HCT116 (cell line): ENCODE results near the gene MUC20. TPM values are rescaled to one million over a fixed set of nuclear protein-coding genes. Genes with fewer than 3 reads are reported as not detected.
A peak's percentile ranks its signal among the peaks of the same experiment; 100 is the strongest.

Source experiments
- ATAC-seq: fragments of 200-7000 bp; cut with Tn5 transposase; 2 replicates; pipeline ENCODE4 v1.9.1; 2020; ENCODE audit warnings: mild to moderate bottlenecking, moderate library complexity
- BruUV-seq: library from RNA; stranded (reverse); fragments of 400-500 nt; replicated peaks from 2 replicates; lab custom pipeline; 2021; lab: Mats Ljungman, UMichigan
- CTCF ChIA-PET: fragments of 300-600 bp; sonication (Branson Sonifier 250); formaldehyde crosslinking; loops from one replicate; lab custom pipeline; 2021; ENCODE audit warnings: antibody characterized with exemption; lab: Charles Lee
- POLR2A ChIA-PET: fragments of 300-600, 350-600 bp; sonication (Branson Sonifier 250); formaldehyde crosslinking; loops from one replicate; lab custom pipeline; 2021; ENCODE audit warnings: antibody characterized with exemption; lab: Charles Lee
- RAD21 ChIA-PET, 2 experiments: fragments of 300-600 bp; sonication (Branson Sonifier 250); formaldehyde crosslinking; loops; one replicate each; lab custom pipeline; 2023; ENCODE audit warnings: low total read pairs in 2 of 2; ENCODE audit not compliant: uncharacterized antibody in 2 of 2, unreplicated experiment in 2 of 2, low non-redundant PET in 1 of 2; lab: Charles Lee
- DNase-seq: peaks from one replicate; pipeline ENCODE4 v3.0.0-alpha.2; 2010; ENCODE audit warnings: low read depth, low spot score
- H2AFZ ChIP-seq: fragments of 200-600 bp; shearing (Covaris generic), sonication (generic); 2 replicates; pipeline ENCODE4 v1.6.1; 2017; ENCODE audit warnings: low read depth, mixed run types, mixed read lengths, antibody characterized with exemption, low read length; ENCODE audit not compliant: poor library complexity, severe bottlenecking
- H3K27ac ChIP-seq: 2 replicates; pipeline ENCODE4 v1.5.1; 2012; ENCODE audit warnings: low read depth, low read length
- H3K27me3 ChIP-seq: fragments of 200-600 bp; sonication (generic); 2 replicates; pipeline ENCODE4 v1.6.1; 2016; ENCODE audit warnings: mixed run types, low read length, mixed read lengths; ENCODE audit not compliant: insufficient read depth
- H3K36me3 ChIP-seq, 2 experiments: fragments of 200-500 bp in 1 of 2; fragments of 200-600 bp in 1 of 2; sonication (Bioruptor generic) in 1 of 2; sonication (generic) in 1 of 2; 2 replicates each; pipeline versions ENCODE4 v1.5.1 to v1.6.1; 2014 to 2016; ENCODE audit warnings: low read length in 2 of 2, inconsistent platforms in 1 of 2, mixed read lengths in 1 of 2, mixed run types in 1 of 2; ENCODE audit not compliant: insufficient read depth in 2 of 2, control insufficient read depth in 1 of 2
- H3K4me1 ChIP-seq, 2 experiments: fragments of 200-600 bp in 1 of 2; sonication (generic) in 1 of 2; 2 replicates each; pipeline versions ENCODE4 v1.5.1 to v1.6.1; 2012 to 2017; ENCODE audit warnings: low read length in 2 of 2, inconsistent platforms in 1 of 2, mild to moderate bottlenecking in 1 of 2, mixed read lengths in 1 of 2, mixed run types in 1 of 2, moderate library complexity in 1 of 2; ENCODE audit not compliant: insufficient read depth in 2 of 2, control insufficient read depth in 1 of 2
- H3K4me2 ChIP-seq: fragments of 200-600 bp; sonication (generic); 2 replicates; pipeline ENCODE4 v1.6.1; 2017; ENCODE audit warnings: mixed run types, low read length, mixed read lengths
- H3K4me3 ChIP-seq, 2 experiments: fragments of 200-600 bp in 1 of 2; sonication (generic) in 1 of 2; replicated peaks in 1 of 2; 2 replicates each; pipeline ENCODE4 v1.5.1; 2011 to 2016; ENCODE audit warnings: low read length in 2 of 2, control low read depth in 1 of 2, low read depth in 1 of 2, mild to moderate bottlenecking in 1 of 2, mixed read lengths in 1 of 2, mixed run types in 1 of 2
- H3K79me2 ChIP-seq: fragments of 200-600 bp; sonication (generic); 2 replicates; pipeline ENCODE4 v1.6.1; 2017; ENCODE audit warnings: mild to moderate bottlenecking, mixed run types, low read length, moderate library complexity, mixed read lengths; ENCODE audit not compliant: insufficient read depth
- H3K9ac ChIP-seq: fragments of 200-600 bp; sonication (generic); 2 replicates; pipeline ENCODE4 v1.6.1; 2016; ENCODE audit warnings: low read length, mixed read lengths
- H3K9me2 ChIP-seq: fragments of 200-600 bp; sonication (generic), shearing (Covaris generic); 2 replicates; pipeline ENCODE4 v1.6.1; 2017; ENCODE audit warnings: mixed run types, mild to moderate bottlenecking, moderate library complexity; ENCODE audit not compliant: insufficient read depth
- H3K9me3 ChIP-seq, 2 experiments: fragments of 200-500 bp in 1 of 2; fragments of 200-600 bp in 1 of 2; sonication (Bioruptor generic) in 1 of 2; sonication (generic) in 1 of 2; 2 replicates each; pipeline ENCODE4 v1.6.1; 2014 to 2017; ENCODE audit warnings: low read length in 2 of 2, mixed read lengths in 2 of 2, inconsistent platforms in 1 of 2, low read depth in 1 of 2, mild to moderate bottlenecking in 1 of 2, mixed run types in 1 of 2, moderate library complexity in 1 of 2; ENCODE audit not compliant: control insufficient read depth in 1 of 2, insufficient read depth in 1 of 2
- H4K20me1 ChIP-seq: fragments of 200-600 bp; sonication (generic), shearing (Covaris generic); 2 replicates; pipeline ENCODE4 v1.6.1; 2017; ENCODE audit warnings: mixed run types, mild to moderate bottlenecking, moderate library complexity; ENCODE audit not compliant: insufficient read depth
- ATF3 ChIP-seq: IDR thresholded peaks from 2 replicates; pipeline ENCODE4 v1.6.1; 2012
- CBX3 ChIP-seq: IDR thresholded peaks from 2 replicates; pipeline ENCODE4 v1.6.1; 2012; ENCODE audit warnings: low read depth
- CEBPB ChIP-seq: IDR thresholded peaks from 2 replicates; pipeline ENCODE4 v1.6.1; 2012; ENCODE audit warnings: low read depth
- RAD21 ChIP-seq: IDR thresholded peaks from 2 replicates; pipeline ENCODE4 v1.6.1; 2012; ENCODE audit warnings: low read depth, mild to moderate bottlenecking
- REST ChIP-seq: IDR thresholded peaks from 2 replicates; pipeline ENCODE4 v1.6.1; 2012; ENCODE audit warnings: low read depth
- SIN3A ChIP-seq: IDR thresholded peaks from 2 replicates; pipeline ENCODE4 v1.6.1; 2012; ENCODE audit warnings: low read depth
- SP1 ChIP-seq: IDR thresholded peaks from 2 replicates; pipeline ENCODE4 v1.6.1; 2012; ENCODE audit warnings: low read depth
- YY1 ChIP-seq: IDR thresholded peaks from 2 replicates; pipeline ENCODE4 v1.6.1; 2011; ENCODE audit warnings: low read length, low read depth, moderate library complexity, mild to moderate bottlenecking; ENCODE audit not compliant: insufficient replicate concordance; ENCODE audit errors: extremely low read depth
- ZBTB33 ChIP-seq: IDR thresholded peaks from 2 replicates; pipeline ENCODE4 v1.6.1; 2011; ENCODE audit warnings: mild to moderate bottlenecking, low read length, moderate library complexity; ENCODE audit not compliant: insufficient replicate concordance; ENCODE audit errors: extremely low read depth
- ZFX ChIP-seq: fragments of 450-650 bp; IDR thresholded peaks from 2 replicates; pipeline ENCODE4 v1.6.1; 2017
- intact Hi-C: fragments of 100-400 bp; cut with micrococcal nuclease; formaldehyde crosslinking; loops from 2 replicates; pipeline ENCODE4 v1.10.0; 2022
- total RNA-seq: library from RNA; stranded (reverse); gene quantifications from one replicate; pipeline ENCODE4 v1.2.1, GENCODE V29; 2021; ENCODE audit not compliant: unreplicated experiment
- TF ChIP-seq, protein P1 (sequence below): IDR thresholded peaks from 2 replicates; pipeline ENCODE4 v1.6.1; 2012

Gene MUC20
- total RNA-seq, 1 experiment from 2014 or later = 2.4 TPM

DNA sequence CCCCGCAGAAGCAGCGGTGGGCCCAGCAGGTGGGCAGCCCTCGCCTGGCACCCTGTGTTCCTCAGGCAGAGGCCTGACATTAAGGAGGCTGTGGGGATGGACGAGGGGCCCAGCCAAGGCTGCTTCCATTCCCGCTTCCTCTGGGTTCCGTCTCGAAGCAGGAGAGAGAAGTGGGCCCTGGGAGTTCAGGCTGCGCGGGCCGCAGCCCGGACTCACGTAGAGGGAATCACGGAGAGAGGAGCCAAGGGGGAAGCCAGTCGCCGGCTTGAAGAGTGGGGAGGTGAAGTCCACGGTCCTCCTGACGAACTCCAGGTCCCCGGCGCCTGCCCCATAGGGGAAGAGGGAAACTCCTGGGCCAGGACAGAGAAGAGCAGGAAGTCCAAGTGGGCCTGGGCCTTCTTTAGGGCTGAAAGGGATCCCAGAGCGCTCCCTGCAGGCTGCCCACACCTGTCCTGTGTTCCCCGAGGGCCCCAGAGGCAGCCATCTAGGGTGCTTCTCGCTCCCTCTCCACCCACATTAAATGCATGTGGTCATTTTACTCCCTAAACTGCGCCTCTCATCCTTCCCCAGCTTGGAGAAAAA, 53.3 kb downstream of the MUC20 start:
- no peak overlapping the region for H3K27ac ChIP-seq
- H4K20me1 ChIP-seq = no peaks in the 10 kb centered on the region
- no peak overlapping the region for H3K4me3 ChIP-seq
- BruUV-seq = no TSS peak
- H3K4me1 ChIP-seq = no peaks in the 10 kb centered on the region
- no peaks in the 10 kb centered on the region for H3K27me3 ChIP-seq
- ATAC-seq (no peak), DNase-seq (no peak)
- no peaks in the 10 kb centered on the region for H3K9me3 ChIP-seq
- POLR2A ChIA-PET = no interaction called here
- no peak overlapping the region for H3K4me2 ChIP-seq
- intact Hi-C loops = loop anchor here (10.0 kb wide), 1 partner anchor 119 kb away; no protein-coding TSS in a partner anchor
- H2AFZ ChIP-seq = no peak overlapping the region
- H3K9ac ChIP-seq = no peak overlapping the region
- RAD21 ChIA-PET = no interaction called here
- H3K9me2 ChIP-seq = no peaks in the 10 kb centered on the region
- TF ChIP-seq SIN3A = no peak
- no peaks in the 10 kb centered on the region for H3K36me3 ChIP-seq
- CTCF ChIA-PET = no interaction called here
- no peaks in the 10 kb centered on the region for H3K79me2 ChIP-seq

GRCh38 chr3:195774917-195775316, 54.1 kb downstream of the MUC20 start:
- Histone ChIP-seq H3K4me3 (no peak overlapping the region), H3K27ac (no peak overlapping the region), H3K36me3 (no peaks in the 10 kb centered on the region), H3K79me2 (no peaks in the 10 kb centered on the region), H3K4me1 (no peaks in the 10 kb centered on the region), H2AFZ (no peak overlapping the region), H3K9me3 (no peaks in the 10 kb centered on the region), H3K4me2 (no peak overlapping the region), H3K9ac (no peak overlapping the region), H4K20me1 (no peaks in the 10 kb centered on the region), H3K9me2 (no peaks in the 10 kb centered on the region), H3K27me3 (no peaks in the 10 kb centered on the region)
- DNase-seq = peak; percentile 27
- no TSS peak for BruUV-seq
- ChIA-PET CTCF (no interaction called here), RAD21 (no interaction called here), POLR2A (no interaction called here)
- ATAC-seq = peak; percentile 89
- intact Hi-C loops = loop anchor here (5.0 to 10.0 kb wide), 2 partner anchors 120 to 218 kb away; no protein-coding TSS in a partner anchor
- TF ChIP-seq ZFX (no peak), CBX3 (no peak), ATF3 (no peak), YY1 (no peak), REST (no peak), CEBPB (no peak), RAD21 (peak; percentile 79), ZBTB33 (no peak), SP1 (no peak)
- TF ChIP-seq, protein P1, sequence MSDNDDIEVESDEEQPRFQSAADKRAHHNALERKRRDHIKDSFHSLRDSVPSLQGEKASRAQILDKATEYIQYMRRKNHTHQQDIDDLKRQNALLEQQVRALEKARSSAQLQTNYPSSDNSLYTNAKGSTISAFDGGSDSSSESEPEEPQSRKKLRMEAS = no peak
